ENCODE data around the gene TIRAP. TPM values are rescaled to one million over a fixed set of nuclear protein-coding genes. Genes with fewer than 3 reads are reported as not detected.

The TIRAP gene
- total RNA-seq, 1 donor from 2014 or later, result 18.3 TPM

- no peak for DNase-seq
Measured at GRCh38 chr11:126318574-126319373, 35.9 kb downstream of the TIRAP start.

GRCh38 chr11:126319374-126319740, 36.5 kb downstream of the TIRAP start:
- Mint-ChIP-seq H3K36me3 (ENCODE audit: low read depth) (peaks cover 53% of the 10 kb centered on the region), H3K4me3 (no peak overlapping the region), H3K9me3 (no peaks in the 10 kb centered on the region), H3K27me3 (no peaks in the 10 kb centered on the region), H3K27ac (no peak overlapping the region), H3K4me1 (peaks cover 19% of the 10 kb centered on the region)
- ATAC-seq (ENCODE audit: low read depth) (no peak), DNase-seq (no peak)
- CTCF ChIA-PET, result interaction anchor here (1.0 kb wide), 1 partner anchor 9 kb away, joined by 3 read pairs; no protein-coding TSS in a partner anchor
- intact Hi-C loops (cut with micrococcal nuclease), result no loop called here
- POLR2A ChIA-PET, result no interaction called here
- no peak for TF ChIP-seq CTCF (IDR thresholded peaks at IDR 0.05)

More at GRCh38 chr11:126318574-126319373, 35.9 kb downstream of the TIRAP start:
- ChIA-PET POLR2A (interaction anchor here (0.7 kb wide), 1 partner anchor 15 kb away, joined by 3 read pairs; the partner anchor contains the start of gene DCPS), CTCF (interaction anchor here (1.0 kb wide), 1 partner anchor 8 kb away, joined by 3 read pairs; no protein-coding TSS in a partner anchor)
- Mint-ChIP-seq H3K27me3 (no peaks in the 10 kb centered on the region), H3K9me3 (peaks cover 3% of the 10 kb centered on the region), H3K27ac (no peak overlapping the region), H3K4me1 (peaks cover 19% of the 10 kb centered on the region), H3K36me3 (ENCODE audit: low read depth) (peaks cover 57% of the 10 kb centered on the region), H3K4me3 (no peak overlapping the region)
- peak; percentile 34 for ATAC-seq (ENCODE audit: low read depth)
- intact Hi-C loops (cut with micrococcal nuclease), result no loop called here
- TF ChIP-seq CTCF (IDR thresholded peaks at IDR 0.05), result no peak

- no peak for TF ChIP-seq CTCF (IDR thresholded peaks at IDR 0.05)
- Mint-ChIP-seq H3K36me3 (ENCODE audit: low read depth) (peaks cover 47% of the 10 kb centered on the region), H3K27me3 (no peaks in the 10 kb centered on the region), H3K9me3 (no peaks in the 10 kb centered on the region), H3K27ac (no peak overlapping the region), H3K4me3 (no peak overlapping the region), H3K4me1 (peaks cover 10% of the 10 kb centered on the region)
- ChIA-PET POLR2A (no interaction called here), CTCF (no interaction called here)
- DNase-seq (no peak), ATAC-seq (ENCODE audit: low read depth) (no peak)
- intact Hi-C loops (cut with micrococcal nuclease), result no loop called here
Measured at GRCh38 chr11:126322996-126323395, 40.1 kb downstream of the TIRAP start.

- intact Hi-C loops (cut with micrococcal nuclease), result no loop called here
- CTCF ChIA-PET, result no interaction called here
- Mint-ChIP-seq H3K27ac (no peak overlapping the region), H3K4me1 (no peaks in the 10 kb centered on the region), H3K4me3 (no peak overlapping the region), H3K36me3 (ENCODE audit: low read depth) (peaks cover 63% of the 10 kb centered on the region), H3K9me3 (no peaks in the 10 kb centered on the region), H3K27me3 (no peaks in the 10 kb centered on the region)
- no peak for TF ChIP-seq CTCF (IDR thresholded peaks at IDR 0.05)
- DNase-seq (no peak), ATAC-seq (ENCODE audit: low read depth) (no peak)
- POLR2A ChIA-PET, result no interaction called here
Measured at GRCh38 chr11:126327281-126328000, 44.5 kb downstream of the TIRAP start.

GRCh38 chr11:126328001-126328390, 45.1 kb downstream of the TIRAP start:
- ATAC-seq (ENCODE audit: low read depth), result no peak
- peaks cover 63% of the 10 kb centered on the region for H3K36me3 Mint-ChIP-seq (ENCODE audit: low read depth)
- intact Hi-C loops (cut with micrococcal nuclease), result no loop called here
- no peak for DNase-seq
- ChIA-PET CTCF (no interaction called here), POLR2A (no interaction called here)
- no peaks in the 10 kb centered on the region for H3K4me1 Mint-ChIP-seq
- no peaks in the 10 kb centered on the region for H3K9me3 Mint-ChIP-seq
- H3K27me3 Mint-ChIP-seq, result no peaks in the 10 kb centered on the region
- H3K27ac Mint-ChIP-seq, result no peak overlapping the region
- TF ChIP-seq CTCF (IDR thresholded peaks at IDR 0.05), result no peak
- no peak overlapping the region for H3K4me3 Mint-ChIP-seq
